Activated CD8-positive, alpha-beta memory T cell treated with anti-CD3 and anti-CD28 coated beads, Interleukin-2, amount 50 U/mL, for 48 hours (primary cell): ENCODE measurements around the gene TMEM107.
A peak's percentile ranks its signal among the peaks of the same experiment; 100 is the strongest.

ENCODE experiments used
- DNase-seq: peaks from one replicate; pipeline ENCODE4 v3.0.0-alpha.2; 2020

Gene TMEM107

GRCh38 chr17:8161289-8162232, 14.6 kb downstream of the TMEM107 start:
- DNase-seq = no peak

GRCh38 chr17:8160741-8161221, 15.4 kb downstream of the TMEM107 start:
- DNase-seq = no peak

GRCh38 chr17:8160224-8160577, 16.0 kb downstream of the TMEM107 start:
- no peak for DNase-seq

- no peak for DNase-seq
Measured at GRCh38 chr17:8159459-8160223, 16.5 kb downstream of the TMEM107 start.

GRCh38 chr17:8159032-8159400, 17.2 kb downstream of the TMEM107 start:
- DNase-seq = no peak

GRCh38 chr17:8158267-8159031, 17.7 kb downstream of the TMEM107 start:
- peak; percentile 96 for DNase-seq

GRCh38 chr17:8156246-8156992, 19.8 kb downstream of the TMEM107 start:
- DNase-seq = peak; percentile 99

GRCh38 chr17:8155996-8156245, 20.3 kb downstream of the TMEM107 start:
- DNase-seq = peak; percentile 67

GRCh38 chr17:8155231-8155995, 20.8 kb downstream of the TMEM107 start:
- DNase-seq = no peak

GRCh38 chr17:8154608-8155155, 21.5 kb downstream of the TMEM107 start:
- no peak for DNase-seq

- DNase-seq = peak; percentile 95
Measured at GRCh38 chr17:8153957-8154607, 22.1 kb downstream of the TMEM107 start.

GRCh38 chr17:8153525-8153956, 22.6 kb downstream of the TMEM107 start:
- peak; percentile 72 for DNase-seq

- no peak for DNase-seq
Measured at GRCh38 chr17:8153031-8153451, 23.1 kb downstream of the TMEM107 start.

- peak; percentile 92 for DNase-seq
Measured at GRCh38 chr17:8152112-8152775, 23.9 kb downstream of the TMEM107 start, which contains the start of gene PER1. Gene PER1 (minus strand): TSS chr17:8152404. CDS start chr17:8150706, 1,698 bp downstream.

- DNase-seq = peak; percentile 78
Measured at GRCh38 chr17:8151641-8152111, 24.5 kb downstream of the TMEM107 start.

GRCh38 chr17:8151120-8151640, 25.0 kb downstream of the TMEM107 start:
- DNase-seq = peak; percentile 93

GRCh38 chr17:8150194-8151119, 25.7 kb downstream of the TMEM107 start:
- no peak for DNase-seq

GRCh38 chr17:8149419-8150193, 26.6 kb downstream of the TMEM107 start:
- DNase-seq = no peak
